Measurements from ENCODE around the gene DPF3. TPM values are rescaled to one million over a fixed set of nuclear protein-coding genes. Genes with fewer than 3 reads are reported as not detected.

DPF3 gene
- total and polyA plus RNA-seq, 2 donors (not counting 1 experiment from before 2014, with no cell fraction given), result 7.6 to 13.7 TPM

DNA sequence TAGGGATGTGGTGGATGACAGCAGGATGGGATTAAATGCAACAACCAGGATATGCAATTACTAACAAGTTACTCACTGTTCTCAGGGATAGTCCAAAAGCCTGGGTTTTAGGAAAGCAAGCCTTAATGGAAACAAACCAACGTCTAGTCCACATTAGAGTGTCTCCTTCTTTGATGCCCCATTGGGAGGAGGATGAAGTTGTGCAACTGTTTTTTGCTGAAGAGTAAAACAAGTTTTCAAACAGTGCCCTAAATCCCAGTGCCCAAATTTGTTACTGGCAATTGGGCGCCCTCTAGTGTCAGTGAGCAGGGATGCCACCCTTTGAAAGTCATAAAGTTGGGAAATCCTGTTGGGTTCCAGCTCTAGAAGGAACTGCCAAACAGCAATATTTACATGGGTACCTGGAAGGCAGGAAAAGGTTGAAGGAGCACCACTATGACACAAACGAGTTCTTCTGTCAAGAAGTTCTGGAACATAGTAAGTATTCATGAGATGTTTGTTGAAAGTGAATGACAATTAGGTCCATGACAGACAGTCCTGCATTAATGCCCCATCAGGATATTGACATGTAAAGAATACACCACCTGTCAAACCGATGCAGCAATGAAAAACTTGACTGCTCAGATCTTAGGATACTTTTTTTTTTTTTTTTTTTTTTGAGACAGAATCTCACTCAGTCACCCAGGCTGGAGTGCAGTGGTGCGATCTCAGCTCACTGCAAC lies 11.1 kb upstream of the DPF3 start:
- peak; percentile 56 to 89 for DNase-seq (ENCODE audit: low read depth in 2 of 2)
- H3K9me3 ChIP-seq (ENCODE audit: control insufficient read depth, insufficient read depth, low read depth, low read length), result no peaks in the 10 kb centered on the region
- peaks cover 21% of the 10 kb centered on the region for H3K4me1 ChIP-seq (ENCODE audit: control insufficient read depth, extremely low read depth, insufficient read depth, low read length)
- no peaks in the 10 kb centered on the region for H3K27me3 ChIP-seq (ENCODE audit: control insufficient read depth, insufficient read depth, low read length)
- TF ChIP-seq EZH2 (IDR thresholded peaks at IDR 0.05; ENCODE audit: low read length, missing control alignments), result no peak
- TF ChIP-seq, protein P1, sequence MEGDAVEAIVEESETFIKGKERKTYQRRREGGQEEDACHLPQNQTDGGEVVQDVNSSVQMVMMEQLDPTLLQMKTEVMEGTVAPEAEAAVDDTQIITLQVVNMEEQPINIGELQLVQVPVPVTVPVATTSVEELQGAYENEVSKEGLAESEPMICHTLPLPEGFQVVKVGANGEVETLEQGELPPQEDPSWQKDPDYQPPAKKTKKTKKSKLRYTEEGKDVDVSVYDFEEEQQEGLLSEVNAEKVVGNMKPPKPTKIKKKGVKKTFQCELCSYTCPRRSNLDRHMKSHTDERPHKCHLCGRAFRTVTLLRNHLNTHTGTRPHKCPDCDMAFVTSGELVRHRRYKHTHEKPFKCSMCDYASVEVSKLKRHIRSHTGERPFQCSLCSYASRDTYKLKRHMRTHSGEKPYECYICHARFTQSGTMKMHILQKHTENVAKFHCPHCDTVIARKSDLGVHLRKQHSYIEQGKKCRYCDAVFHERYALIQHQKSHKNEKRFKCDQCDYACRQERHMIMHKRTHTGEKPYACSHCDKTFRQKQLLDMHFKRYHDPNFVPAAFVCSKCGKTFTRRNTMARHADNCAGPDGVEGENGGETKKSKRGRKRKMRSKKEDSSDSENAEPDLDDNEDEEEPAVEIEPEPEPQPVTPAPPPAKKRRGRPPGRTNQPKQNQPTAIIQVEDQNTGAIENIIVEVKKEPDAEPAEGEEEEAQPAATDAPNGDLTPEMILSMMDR (conservative IDR thresholded peaks at IDR 0.05 in 1 of 2, IDR thresholded peaks at IDR 0.05 in 1 of 2; ENCODE audit: low read depth in 1 of 2, low read length in 2 of 2), result peak; percentile 98
- no peak overlapping the region for H3K9ac ChIP-seq (ENCODE audit: insufficient read depth, low read length)
- H3K4me2 ChIP-seq (ENCODE audit: extremely low read depth, insufficient read depth, low read length), result peak overlapping the region; percentile 58
- H3K36me3 ChIP-seq (ENCODE audit: control insufficient read depth, insufficient read depth, low read length), result no peaks in the 10 kb centered on the region
- no peaks in the 10 kb centered on the region for H3K79me2 ChIP-seq (ENCODE audit: control insufficient read depth, insufficient read depth, low read length)
- H2AFZ ChIP-seq (ENCODE audit: low read length), result peak overlapping the region; percentile 29
- H3K27ac ChIP-seq (ENCODE audit: insufficient read depth, low read length), result no peak overlapping the region
- no peak overlapping the region for H3K4me3 ChIP-seq (replicated peaks in 1 of 4; ENCODE audit: control extremely low read depth in 1 of 4, insufficient read depth in 1 of 4, low read depth in 3 of 4, low read length in 4 of 4)
- H4K20me1 ChIP-seq (ENCODE audit: control insufficient read depth, extremely low read depth, insufficient read depth, low read length), result no peaks in the 10 kb centered on the region

DNA sequence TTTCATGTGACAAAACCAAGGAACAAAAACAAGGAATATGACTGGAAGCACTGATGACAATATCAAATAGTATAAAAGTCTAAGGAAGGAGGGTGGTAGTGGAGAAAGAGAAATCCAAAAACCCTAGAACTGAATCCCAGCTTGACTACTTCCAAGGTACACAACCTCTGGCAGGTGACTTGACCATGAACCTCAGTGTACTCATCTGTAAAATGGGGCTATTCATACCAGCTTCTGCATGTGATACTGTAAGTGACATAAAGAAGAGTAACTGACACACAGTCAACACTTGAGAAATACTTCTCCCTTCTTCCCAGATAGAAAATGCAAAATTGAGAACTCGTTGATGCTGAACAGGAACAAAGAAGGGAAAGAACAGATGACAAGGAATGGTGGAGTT lies 10.3 kb upstream of the DPF3 start:
- Histone ChIP-seq H3K9ac (ENCODE audit: insufficient read depth, low read length) (no peak overlapping the region), H3K27ac (ENCODE audit: insufficient read depth, low read length) (no peak overlapping the region), H3K36me3 (ENCODE audit: control insufficient read depth, insufficient read depth, low read length) (no peaks in the 10 kb centered on the region), H3K4me2 (ENCODE audit: extremely low read depth, insufficient read depth, low read length) (no peak overlapping the region), H3K4me1 (ENCODE audit: control insufficient read depth, extremely low read depth, insufficient read depth, low read length) (peaks cover 21% of the 10 kb centered on the region), H3K79me2 (ENCODE audit: control insufficient read depth, insufficient read depth, low read length) (no peaks in the 10 kb centered on the region), H4K20me1 (ENCODE audit: control insufficient read depth, extremely low read depth, insufficient read depth, low read length) (no peaks in the 10 kb centered on the region), H2AFZ (ENCODE audit: low read length) (peak overlapping the region; percentile 29), H3K27me3 (ENCODE audit: control insufficient read depth, insufficient read depth, low read length) (no peaks in the 10 kb centered on the region), H3K9me3 (ENCODE audit: control insufficient read depth, insufficient read depth, low read depth, low read length) (no peaks in the 10 kb centered on the region), H3K4me3 (replicated peaks in 1 of 4; ENCODE audit: control extremely low read depth in 1 of 4, insufficient read depth in 1 of 4, low read depth in 3 of 4, low read length in 4 of 4) (no peak overlapping the region)
- DNase-seq (ENCODE audit: low read depth in 2 of 2), result no peak
- no peak for TF ChIP-seq EZH2 (IDR thresholded peaks at IDR 0.05; ENCODE audit: low read length, missing control alignments)
- TF ChIP-seq, protein P1 (conservative IDR thresholded peaks at IDR 0.05 in 1 of 2, IDR thresholded peaks at IDR 0.05 in 1 of 2; ENCODE audit: low read depth in 1 of 2, low read length in 2 of 2), result no peak

DNA sequence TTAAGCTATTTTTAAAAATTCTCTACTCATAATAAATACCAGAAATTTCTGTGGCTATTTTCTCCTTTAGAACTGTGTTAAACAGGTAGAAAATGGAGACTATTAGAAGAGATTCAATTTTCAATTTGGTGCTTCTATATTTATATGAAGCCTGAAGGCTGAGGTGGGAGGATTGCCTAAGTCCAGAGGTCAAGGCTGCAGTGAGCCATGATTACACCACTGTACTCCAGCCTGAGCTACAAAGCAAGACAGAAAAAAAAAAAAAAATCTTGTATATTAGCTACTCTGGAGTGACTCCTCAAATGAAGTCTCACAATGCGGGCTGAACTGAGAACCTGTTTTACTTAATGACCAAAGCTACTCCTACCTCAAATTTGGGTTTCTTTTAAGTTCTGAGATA lies 9.8 kb upstream of the DPF3 start:
- no peaks in the 10 kb centered on the region for H3K27me3 ChIP-seq (ENCODE audit: control insufficient read depth, insufficient read depth, low read length)
- H3K9me3 ChIP-seq (ENCODE audit: control insufficient read depth, insufficient read depth, low read depth, low read length), result no peaks in the 10 kb centered on the region
- H4K20me1 ChIP-seq (ENCODE audit: control insufficient read depth, extremely low read depth, insufficient read depth, low read length), result no peaks in the 10 kb centered on the region
- no peak for DNase-seq (ENCODE audit: low read depth in 2 of 2)
- H3K4me1 ChIP-seq (ENCODE audit: control insufficient read depth, extremely low read depth, insufficient read depth, low read length), result peaks cover 21% of the 10 kb centered on the region
- H3K4me3 ChIP-seq (replicated peaks in 1 of 4; ENCODE audit: control extremely low read depth in 1 of 4, insufficient read depth in 1 of 4, low read depth in 3 of 4, low read length in 4 of 4), result no peak overlapping the region
- no peaks in the 10 kb centered on the region for H3K79me2 ChIP-seq (ENCODE audit: control insufficient read depth, insufficient read depth, low read length)
- TF ChIP-seq, protein P1 (conservative IDR thresholded peaks at IDR 0.05 in 1 of 2, IDR thresholded peaks at IDR 0.05 in 1 of 2; ENCODE audit: low read depth in 1 of 2, low read length in 2 of 2), result no peak
- no peak for TF ChIP-seq EZH2 (IDR thresholded peaks at IDR 0.05; ENCODE audit: low read length, missing control alignments)
- no peak overlapping the region for H2AFZ ChIP-seq (ENCODE audit: low read length)
- H3K4me2 ChIP-seq (ENCODE audit: extremely low read depth, insufficient read depth, low read length), result no peak overlapping the region
- H3K9ac ChIP-seq (ENCODE audit: insufficient read depth, low read length), result no peak overlapping the region
- no peaks in the 10 kb centered on the region for H3K36me3 ChIP-seq (ENCODE audit: control insufficient read depth, insufficient read depth, low read length)
- no peak overlapping the region for H3K27ac ChIP-seq (ENCODE audit: insufficient read depth, low read length)

Measured in fibroblast of lung (primary cell).